HUES64 (cell line): ENCODE results near the gene CAPN8. TPM values are rescaled to one million over a fixed set of nuclear protein-coding genes. Genes with fewer than 3 reads are reported as not detected.

Source experiments
- H3K27ac ChIP-seq: 2 replicates; pipeline ENCODE4 v1.7.0; 2013; ENCODE audit warnings: low read depth, low read length, inconsistent platforms
- H3K27me3 ChIP-seq: 2 replicates; pipeline ENCODE4 v1.6.1; 2013; ENCODE audit warnings: mild to moderate bottlenecking, low read length; ENCODE audit not compliant: insufficient read depth
- H3K36me3 ChIP-seq: 2 replicates; pipeline ENCODE4 v1.6.1; 2013; ENCODE audit warnings: mild to moderate bottlenecking, low read length; ENCODE audit not compliant: insufficient read depth
- H3K4me1 ChIP-seq: 2 replicates; pipeline ENCODE4 v1.6.1; 2013; ENCODE audit warnings: mild to moderate bottlenecking, low read length, moderate library complexity; ENCODE audit not compliant: insufficient read depth
- H3K4me3 ChIP-seq: 2 replicates; pipeline ENCODE4 v1.5.1; 2013; ENCODE audit warnings: mild to moderate bottlenecking, low read length, moderate library complexity
- H3K9ac ChIP-seq: 2 replicates; pipeline ENCODE4 v1.6.1; 2013; ENCODE audit warnings: mild to moderate bottlenecking, low read depth, low read length
- H3K9me3 ChIP-seq: 2 replicates; pipeline ENCODE4 v1.6.1; 2013; ENCODE audit warnings: low read depth, low read length; ENCODE audit not compliant: insufficient read depth
- WGBS: fragments of 150-250, 120-280 bp; methylation state at CpG from one replicate; pipeline ENCODE4 v1.1.7; 2013; ENCODE audit warnings: missing lambda C conversion rate; 5-methylcytosine and 5-hydroxymethylcytosine counted together
- polyA plus RNA-seq, 2 experiments: library from polyadenylated mRNA; stranded (reverse); fragments of 50-300 nt; gene quantifications; one replicate each; pipeline ENCODE4 v1.2.3, GENCODE V29; 2013

The CAPN8 gene
- polyA plus RNA-seq (2013, experiment 1 of 2) = 0.35 TPM
- not detected for polyA plus RNA-seq (2013, experiment 2 of 2)

DNA sequence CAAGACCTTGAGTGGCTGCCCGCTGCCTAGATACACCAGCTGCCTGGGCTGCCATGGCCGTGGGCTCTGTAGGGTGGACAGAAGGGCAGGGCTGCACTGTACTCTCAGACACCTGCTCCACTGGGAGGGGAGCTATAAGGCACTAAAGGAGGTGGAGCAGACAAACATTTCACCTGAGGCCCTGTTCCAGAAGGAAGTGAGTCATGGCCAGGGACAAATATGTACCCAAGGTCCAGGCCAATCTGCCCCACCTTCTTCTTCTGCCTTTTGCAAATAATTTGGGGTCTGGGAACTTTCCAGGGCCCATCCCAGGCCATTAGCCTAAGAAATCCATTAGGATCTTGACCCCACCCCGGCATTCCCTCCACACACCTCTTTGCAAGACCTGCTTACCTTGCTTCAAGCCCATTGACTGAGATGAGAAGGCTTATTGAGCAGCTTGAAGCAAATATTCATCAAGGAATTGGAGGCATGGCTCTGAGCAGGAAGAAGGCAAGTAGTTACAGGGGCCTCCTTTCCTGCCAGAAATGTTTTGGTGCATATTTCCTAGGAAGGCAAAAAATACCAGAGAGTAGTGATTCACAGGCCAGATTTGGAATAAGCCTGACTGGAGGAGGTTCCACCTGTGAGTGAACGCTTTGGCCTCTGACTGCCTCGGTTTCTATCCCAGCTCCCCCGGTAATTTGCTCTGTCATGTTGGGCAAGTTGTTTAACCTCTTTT is at the start of gene CAPN8:
Gene CAPN8 (minus strand): TSS at position 110 of the 721 bp plus-strand sequence. CDS start 55 bp downstream, at position 55.
- WGBS = 78% methylated on average over 6 of the region's 6 CpGs
- no peak within 1 kb of the TSS for H3K4me3 ChIP-seq
- H3K27me3 ChIP-seq = no peaks in the 10 kb centered on the region
- H3K9ac ChIP-seq = no peak within 1 kb of the TSS
- H3K9me3 ChIP-seq = no peaks in the 10 kb centered on the region
- H3K27ac ChIP-seq = no peak within 1 kb of the TSS
- H3K4me1 ChIP-seq = peaks cover 3% of the 10 kb centered on the region; the same call in 1 of the 2 replicates
- H3K36me3 ChIP-seq = no peaks in the 10 kb centered on the region

DNA sequence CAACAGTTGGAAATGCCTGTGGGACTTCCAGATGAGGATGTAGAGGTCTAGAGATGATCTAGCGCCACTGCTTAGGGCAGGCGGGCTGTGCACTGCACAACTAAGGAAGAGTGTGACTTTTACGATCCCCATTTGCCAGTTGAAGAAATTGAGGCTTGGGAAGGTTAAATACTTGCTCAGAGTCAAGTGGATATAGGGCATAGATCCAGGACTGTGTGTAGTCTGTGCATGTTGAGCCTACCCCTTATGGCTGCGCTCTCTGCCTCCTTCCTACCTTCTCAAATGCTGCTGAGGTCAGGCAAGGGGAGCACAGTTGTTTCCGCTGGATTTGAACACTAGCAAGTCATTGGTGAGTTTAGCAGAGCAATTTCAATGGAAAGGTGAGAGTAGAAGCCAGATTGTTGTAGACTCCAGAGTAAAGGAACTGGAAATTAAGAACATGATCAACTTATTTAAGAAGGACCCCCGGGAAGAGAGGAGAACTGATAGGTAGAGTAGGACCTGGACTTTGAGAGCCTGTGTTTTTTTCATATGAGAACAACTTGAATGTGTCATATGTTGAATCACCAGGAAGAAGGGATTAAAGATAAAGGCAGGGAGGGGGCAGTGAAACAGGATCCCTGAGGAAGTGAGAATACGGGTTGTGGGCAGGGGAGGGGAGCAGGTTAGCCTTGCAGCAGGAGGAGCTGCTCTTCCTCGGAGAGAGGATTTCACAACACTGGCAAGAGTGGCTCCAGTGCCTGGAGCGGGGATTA is 49.5 kb upstream of the CAPN8 start:
- Histone ChIP-seq H3K4me3 (no peak overlapping the region; the same call in 1 of the 2 replicates), H3K9ac (no peak overlapping the region), H3K9me3 (no peaks in the 10 kb centered on the region), H3K27ac (peak overlapping the region; percentile 15; the same call in 1 of the 2 replicates), H3K4me1 (peaks cover 40% of the 10 kb centered on the region), H3K36me3 (peaks cover 8% of the 10 kb centered on the region; the same call in 1 of the 2 replicates), H3K27me3 (peaks cover 78% of the 10 kb centered on the region)
- 63% methylated on average over 9 of the region's 9 CpGs for WGBS

DNA sequence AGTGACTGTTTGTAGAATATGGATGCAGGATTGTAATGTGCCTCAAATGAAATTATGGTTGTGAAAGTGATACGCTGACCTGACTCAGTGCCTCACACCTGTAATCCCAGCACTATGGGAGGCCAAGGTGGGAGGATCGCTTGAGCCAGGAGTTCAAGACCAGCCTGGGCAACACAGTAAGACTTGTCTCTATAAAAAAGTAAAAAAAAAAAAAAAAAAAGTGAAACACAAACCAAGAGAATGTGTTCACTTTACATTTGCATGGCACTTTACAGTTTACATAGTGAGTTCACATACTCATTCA is 48.9 kb upstream of the CAPN8 start:
- peaks cover 73% of the 10 kb centered on the region for H3K27me3 ChIP-seq
- H3K9ac ChIP-seq = no peak overlapping the region
- peaks cover 34% of the 10 kb centered on the region for H3K4me1 ChIP-seq
- peaks cover 4% of the 10 kb centered on the region; the same call in 1 of the 2 replicates for H3K36me3 ChIP-seq
- H3K27ac ChIP-seq = no peak overlapping the region
- WGBS = 95% methylated on average over 1 of the region's 2 CpGs
- H3K9me3 ChIP-seq = no peaks in the 10 kb centered on the region
- no peak overlapping the region for H3K4me3 ChIP-seq

DNA sequence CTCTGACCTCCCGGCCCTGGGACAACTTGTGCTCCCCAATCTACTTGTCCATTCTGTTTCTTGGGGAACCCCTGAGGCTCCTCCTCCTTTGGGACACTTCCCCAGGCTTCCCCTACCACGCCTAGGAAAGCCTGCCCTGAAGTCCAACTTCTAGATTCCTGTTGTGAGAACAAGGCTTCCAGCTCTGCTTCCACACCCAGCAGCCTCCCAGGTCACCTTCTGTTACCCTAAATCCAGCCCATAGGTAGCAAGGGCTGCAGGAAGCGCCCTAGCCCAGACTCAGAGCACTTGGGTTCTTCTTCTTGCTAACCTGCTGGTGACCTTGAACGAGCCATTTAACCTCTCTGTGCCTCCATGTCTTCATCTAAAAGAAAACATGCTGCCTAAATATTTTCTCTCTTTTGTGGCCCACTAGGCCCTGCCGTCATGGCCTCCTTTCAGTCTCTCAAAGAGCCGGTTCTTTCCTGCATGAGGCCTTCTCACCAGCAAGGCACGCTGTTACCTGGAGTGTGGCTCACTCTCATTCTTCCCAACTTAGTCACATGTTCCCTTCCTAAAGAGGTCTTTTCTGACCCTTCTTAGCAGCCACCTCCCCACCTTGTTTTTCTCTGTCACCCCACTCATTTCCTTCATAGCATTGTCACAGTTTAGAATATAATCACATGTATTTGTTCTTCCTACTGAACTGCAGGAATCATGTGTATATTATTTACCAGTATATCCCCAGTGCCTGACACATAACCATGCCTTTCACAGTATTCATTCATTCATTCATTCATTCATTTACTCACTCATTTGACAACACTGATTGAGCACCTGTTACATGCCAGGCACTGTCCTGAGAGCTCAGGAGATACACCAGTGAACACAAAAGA is 48.3 kb upstream of the CAPN8 start:
- Histone ChIP-seq H3K27me3 (peaks cover 71% of the 10 kb centered on the region), H3K4me1 (peaks cover 28% of the 10 kb centered on the region), H3K36me3 (peaks cover 4% of the 10 kb centered on the region; the same call in 1 of the 2 replicates), H3K4me3 (peak overlapping the region; percentile 70), H3K27ac (no peak overlapping the region), H3K9ac (peak overlapping the region; percentile 85; the same call in 1 of the 2 replicates), H3K9me3 (no peaks in the 10 kb centered on the region)
- whole genome bisulfite sequencing = 51% methylated on average over 7 of the region's 7 CpGs

DNA sequence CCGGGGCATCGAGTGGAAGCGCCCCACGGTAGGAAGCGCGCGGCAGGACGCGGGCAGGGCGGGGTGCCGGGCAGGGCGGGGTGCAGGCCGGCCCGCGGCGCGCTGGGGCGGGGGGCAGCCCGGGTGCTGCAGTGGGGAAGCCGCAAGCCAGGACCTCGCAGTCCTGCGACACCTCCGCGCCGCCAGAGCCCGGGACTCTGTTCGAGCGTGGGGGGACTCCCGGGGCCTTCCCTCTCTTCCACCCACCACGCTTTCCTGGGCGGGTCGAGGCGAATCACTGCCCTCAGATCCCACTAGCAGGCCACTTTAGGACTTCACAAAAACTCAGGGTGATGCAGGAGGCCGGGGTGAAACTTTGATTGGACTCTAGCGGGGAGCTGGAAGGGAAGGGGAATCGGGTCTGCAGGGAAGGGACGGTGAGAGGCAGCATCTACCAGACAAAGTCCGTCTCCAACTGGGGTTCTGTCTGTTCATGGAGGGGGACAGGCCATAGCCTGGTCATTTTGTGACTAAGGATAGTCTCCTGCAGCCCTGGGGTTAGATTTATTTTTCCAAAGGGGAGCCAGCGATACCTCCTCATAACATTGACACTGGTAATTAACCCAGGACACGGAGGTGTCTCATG is 47.5 kb upstream of the CAPN8 start:
- Histone ChIP-seq H3K4me1 (peaks cover 25% of the 10 kb centered on the region), H3K4me3 (peak overlapping the region; percentile 70), H3K36me3 (peaks cover 4% of the 10 kb centered on the region; the same call in 1 of the 2 replicates), H3K27me3 (peaks cover 64% of the 10 kb centered on the region), H3K27ac (no peak overlapping the region; the same call in 1 of the 2 replicates), H3K9me3 (no peaks in the 10 kb centered on the region), H3K9ac (peak overlapping the region; percentile 85)
- 3% methylated on average over 40 of the region's 40 CpGs for WGBS

DNA sequence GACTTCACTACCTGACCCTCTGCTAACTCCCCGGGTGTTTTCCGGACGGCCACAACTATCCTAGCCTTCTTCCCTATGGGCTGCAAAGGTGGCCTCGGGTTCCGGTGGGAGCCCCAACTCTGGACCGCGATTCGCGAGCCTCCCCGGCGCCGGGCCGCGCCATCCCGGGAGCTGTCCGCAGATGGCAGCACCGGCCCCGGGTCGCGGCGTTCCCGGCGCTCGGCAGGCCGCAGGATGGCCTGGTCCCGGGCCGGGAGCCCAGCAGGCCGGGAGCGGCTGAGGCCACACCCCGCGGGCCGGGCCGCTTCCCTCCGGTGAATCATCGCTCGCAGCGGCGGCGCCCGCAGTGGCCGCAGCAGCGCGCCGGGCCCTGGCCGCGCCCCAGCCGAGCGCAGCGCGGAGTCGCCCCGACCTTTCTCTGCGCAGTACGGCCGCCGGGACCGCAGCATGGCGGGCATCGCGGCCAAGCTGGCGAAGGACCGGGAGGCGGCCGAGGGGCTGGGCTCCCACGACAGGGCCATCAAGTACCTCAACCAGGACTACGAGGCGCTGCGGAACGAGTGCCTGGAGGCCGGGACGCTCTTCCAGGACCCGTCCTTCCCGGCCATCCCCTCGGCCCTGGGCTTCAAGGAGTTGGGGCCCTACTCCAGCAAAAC is 46.8 kb upstream of the CAPN8 start, which contains the start of gene CAPN2:
Gene CAPN2 (plus strand): TSS at position 346 of the 656 bp plus-strand sequence. CDS start 102 bp downstream, at position 448.
- Histone ChIP-seq H3K9ac (peak within 1 kb of the TSS; percentile 85), H3K4me1 (peaks cover 27% of the 10 kb centered on the region), H3K9me3 (no peaks in the 10 kb centered on the region), H3K27me3 (peaks cover 57% of the 10 kb centered on the region), H3K4me3 (peak within 1 kb of the TSS; percentile 70), H3K36me3 (no peaks in the 10 kb centered on the region), H3K27ac (no peak within 1 kb of the TSS; the same call in 1 of the 2 replicates)
- under 1% methylated on average over 74 of the region's 74 CpGs for WGBS

DNA sequence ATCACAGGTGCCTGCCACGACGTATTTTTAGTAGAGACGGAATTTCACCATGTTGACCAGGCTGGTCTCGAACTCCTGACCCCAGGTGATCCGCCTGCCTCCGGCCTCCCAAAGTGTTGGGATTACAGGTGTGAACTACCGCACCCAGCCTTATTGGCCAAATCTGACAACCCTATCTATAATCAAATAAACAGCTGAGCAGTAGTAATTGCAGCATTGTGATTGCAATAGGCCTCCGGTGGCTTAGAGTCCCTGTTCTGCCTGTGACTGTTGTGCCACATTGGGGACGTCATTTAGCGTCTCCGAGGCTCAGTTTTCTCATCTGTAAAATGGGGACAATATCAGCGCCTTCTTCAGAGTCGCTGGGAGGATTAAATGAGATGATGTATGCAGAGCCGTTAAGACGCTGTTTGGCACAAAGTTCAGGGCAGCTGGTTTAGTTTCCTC is 46.3 kb upstream of the CAPN8 start:
- Histone ChIP-seq H3K4me1 (peaks cover 31% of the 10 kb centered on the region), H3K27me3 (peaks cover 52% of the 10 kb centered on the region), H3K9ac (0 out of 2 replicates have a peak overlapping the region, but pooled peaks have one; percentile 85), H3K4me3 (peak overlapping the region; percentile 70), H3K9me3 (no peaks in the 10 kb centered on the region), H3K27ac (no peak overlapping the region), H3K36me3 (no peaks in the 10 kb centered on the region)
- 76% methylated on average over 14 of the region's 15 CpGs for WGBS

DNA sequence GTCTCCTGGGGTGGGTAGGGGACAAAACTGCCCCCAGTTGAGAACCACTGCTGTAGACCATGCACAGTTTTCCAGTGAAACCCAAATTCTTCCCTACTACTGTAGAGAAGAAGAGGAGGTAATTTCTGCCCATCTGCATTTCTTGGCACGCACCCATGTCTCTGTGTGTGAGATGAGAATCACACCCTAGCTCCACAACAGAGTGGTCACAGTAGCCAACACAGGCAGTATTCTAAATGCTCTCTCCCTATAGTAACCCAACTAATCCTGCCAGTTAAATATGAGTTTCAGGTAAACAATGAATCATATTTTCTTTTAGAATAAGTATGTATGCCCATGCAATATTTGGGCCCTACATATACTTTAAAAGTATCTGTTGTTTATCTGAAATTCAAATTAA is 45.7 kb upstream of the CAPN8 start:
- WGBS = no CpG with 5 or more reads among the region's 1 CpG
- Histone ChIP-seq H3K4me3 (no peak overlapping the region), H3K27me3 (peaks cover 47% of the 10 kb centered on the region), H3K36me3 (no peaks in the 10 kb centered on the region), H3K9me3 (no peaks in the 10 kb centered on the region), H3K4me1 (peaks cover 33% of the 10 kb centered on the region), H3K9ac (no peak overlapping the region), H3K27ac (no peak overlapping the region)

DNA sequence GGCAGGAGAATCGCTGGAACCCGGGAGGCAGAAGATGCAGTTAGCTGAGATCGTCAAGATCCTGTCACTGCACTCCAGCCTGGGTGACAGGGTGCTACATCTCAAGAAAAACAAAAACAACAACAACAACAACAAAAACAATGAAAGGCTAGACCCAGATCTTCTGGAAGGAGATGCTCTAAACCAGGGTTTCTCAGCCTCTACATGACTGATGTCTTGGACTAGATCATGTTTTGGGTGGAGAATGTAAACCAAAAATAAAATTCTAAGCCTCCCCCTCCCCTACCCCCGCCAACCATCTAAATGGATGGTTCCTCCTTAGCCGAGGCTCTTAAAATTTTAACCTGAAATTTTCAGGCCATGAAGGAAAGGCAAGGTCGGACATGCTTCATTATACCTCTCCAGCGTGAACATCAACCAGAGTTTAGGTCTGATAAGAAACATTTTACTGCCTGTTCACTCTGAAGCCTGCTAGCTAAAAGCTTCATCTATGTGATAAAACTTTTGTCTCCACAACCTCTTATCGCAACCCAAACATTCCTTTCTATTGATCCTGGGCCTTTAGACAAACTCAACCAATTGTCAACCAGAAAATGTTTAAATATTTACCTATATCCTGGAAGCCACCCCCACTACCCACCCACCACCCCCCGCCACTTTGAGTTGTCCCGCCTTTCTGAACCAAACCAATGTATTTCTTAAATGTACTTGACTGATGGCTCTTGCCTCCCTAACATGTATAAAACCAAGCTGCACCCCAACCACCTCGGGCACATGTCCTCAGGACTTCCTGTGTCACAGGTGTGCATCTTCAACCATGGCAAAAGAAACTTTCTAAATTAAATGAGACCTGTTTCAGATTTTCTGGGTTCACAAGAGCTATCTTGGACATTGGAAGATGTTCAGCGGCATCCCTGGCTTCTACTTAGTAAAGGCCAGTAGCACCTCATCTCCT is 45.0 kb upstream of the CAPN8 start:
- H3K4me1 ChIP-seq = peaks cover 29% of the 10 kb centered on the region
- WGBS = 89% methylated on average over 12 of the region's 12 CpGs
- H3K4me3 ChIP-seq = no peak overlapping the region
- no peaks in the 10 kb centered on the region for H3K36me3 ChIP-seq
- no peaks in the 10 kb centered on the region for H3K9me3 ChIP-seq
- H3K9ac ChIP-seq = no peak overlapping the region
- H3K27ac ChIP-seq = no peak overlapping the region
- H3K27me3 ChIP-seq = peaks cover 40% of the 10 kb centered on the region
